Liver (tissue), 9 donors: ENCODE results near the gene GSG1. TPM values are rescaled to one million over a fixed set of nuclear protein-coding genes. Genes with fewer than 3 reads are reported as not detected.

Source experiments
- DNase-seq: peaks from one replicate; pipeline ENCODE4 v3.0.0-alpha.2; 2017; ENCODE audit warnings: low spot score
- H3K27ac ChIP-seq, 2 donors: one replicate each; pipeline ENCODE4 v1.7.0; 2013; ENCODE audit warnings: inconsistent platforms in 2 of 2, low read length in 2 of 2, control low read depth in 1 of 2, low read depth in 1 of 2, mild to moderate bottlenecking in 1 of 2
- H3K27me3 ChIP-seq, 4 donors: one replicate each; pipeline versions ENCODE4 v1.6.1 to v1.7.0; 2013; ENCODE audit warnings: low read length in 3 of 4, inconsistent platforms in 1 of 4, mild to moderate bottlenecking in 1 of 4, moderate library complexity in 1 of 4; ENCODE audit not compliant: control insufficient read depth in 4 of 4, insufficient read depth in 4 of 4
- H3K36me3 ChIP-seq, 4 donors: one replicate each; pipeline versions ENCODE4 v1.6.1 to v1.7.0; 2013; ENCODE audit warnings: low read length in 3 of 4, mild to moderate bottlenecking in 3 of 4, low read depth in 1 of 4, moderate library complexity in 1 of 4; ENCODE audit not compliant: control insufficient read depth in 4 of 4, insufficient read depth in 3 of 4
- H3K4me1 ChIP-seq, 4 donors: one replicate each; pipeline versions ENCODE4 v1.6.1 to v1.7.0; 2013; ENCODE audit warnings: low read length in 3 of 4, mild to moderate bottlenecking in 3 of 4, moderate library complexity in 1 of 4; ENCODE audit not compliant: control insufficient read depth in 4 of 4, insufficient read depth in 4 of 4
- H3K4me3 ChIP-seq, 3 donors: one replicate each; pipeline versions ENCODE4 v1.6.1 to v1.7.0; 2013; ENCODE audit warnings: low read length in 3 of 3, control low read depth in 1 of 3, low read depth in 1 of 3, mild to moderate bottlenecking in 1 of 3
- H3K9ac ChIP-seq, 2 donors: one replicate each; pipeline ENCODE4 v1.7.0; 2013; ENCODE audit warnings: low read length in 2 of 2, mild to moderate bottlenecking in 2 of 2, moderate library complexity in 2 of 2, control low read depth in 1 of 2, low read depth in 1 of 2
- H3K9me3 ChIP-seq, 4 donors: one replicate each; pipeline versions ENCODE4 v1.6.1 to v1.7.0; 2013; ENCODE audit warnings: low read length in 3 of 4; ENCODE audit not compliant: control insufficient read depth in 4 of 4
- ATF3 ChIP-seq: IDR thresholded peaks from 2 replicates; pipeline ENCODE4 v1.6.1; 2016; ENCODE audit warnings: antibody characterized with exemption
- EGR1 ChIP-seq, 2 donors: IDR thresholded peaks; 2 replicates each; pipeline ENCODE4 v1.6.1; 2016 to 2018; ENCODE audit warnings: antibody characterized with exemption in 2 of 2, low read depth in 2 of 2
- FOXA1 ChIP-seq: IDR thresholded peaks from 2 replicates; pipeline ENCODE4 v1.6.1; 2016; ENCODE audit warnings: antibody characterized with exemption
- HNF4A ChIP-seq, 2 donors: conservative IDR thresholded peaks; 2 replicates each; pipeline ENCODE4 v1.6.1; 2016; ENCODE audit warnings: antibody characterized with exemption in 2 of 2, mild to moderate bottlenecking in 2 of 2
- HNF4G ChIP-seq: IDR thresholded peaks from 2 replicates; pipeline ENCODE4 v1.6.1; 2016; ENCODE audit warnings: antibody characterized with exemption
- MAX ChIP-seq: IDR thresholded peaks from 2 replicates; pipeline ENCODE4 v1.6.1; 2016; ENCODE audit warnings: antibody characterized with exemption
- NR2F2 ChIP-seq: IDR thresholded peaks from 2 replicates; pipeline ENCODE4 v1.6.1; 2016; ENCODE audit warnings: antibody characterized with exemption
- REST ChIP-seq: IDR thresholded peaks from 2 replicates; pipeline ENCODE4 v1.6.1; 2016; ENCODE audit warnings: antibody characterized with exemption, mild to moderate bottlenecking
- RXRA ChIP-seq, 2 donors: IDR thresholded peaks; 2 replicates each; pipeline ENCODE4 v1.6.1; 2017 to 2018; ENCODE audit warnings: antibody characterized with exemption in 2 of 2, mild to moderate bottlenecking in 1 of 2
- SP1 ChIP-seq: IDR thresholded peaks from 2 replicates; pipeline ENCODE4 v1.6.1; 2018; ENCODE audit warnings: antibody characterized with exemption, mild to moderate bottlenecking
- TAF1 ChIP-seq: conservative IDR thresholded peaks from 2 replicates; pipeline ENCODE4 v1.6.1; 2016; ENCODE audit warnings: antibody characterized with exemption, mild to moderate bottlenecking
- YY1 ChIP-seq: IDR thresholded peaks from 2 replicates; pipeline ENCODE4 v1.6.1; 2016; ENCODE audit warnings: antibody characterized with exemption, mild to moderate bottlenecking
- ZBTB33 ChIP-seq: IDR thresholded peaks from 2 replicates; pipeline ENCODE4 v1.6.1; 2016; ENCODE audit warnings: antibody characterized with exemption
- WGBS: extraction: QIAGEN DNeasy Blood & Tissue Kit; methylation state at CpG from one replicate; pipeline ENCODE4 v1.1.7; 2013; 5-methylcytosine and 5-hydroxymethylcytosine counted together
- polyA plus RNA-seq, 2 donors: library from polyadenylated mRNA; stranded (reverse) in 1 of 2; unstranded in 1 of 2; fragments of 200-250 nt in 1 of 2; fragments of >200 nt in 1 of 2; fragmentation: Nextera tagmentation in 1 of 2; extraction: Ambion mirVana in 1 of 2; gene quantifications; one replicate each; pipeline versions ENCODE4 v1.2.1 to v1.2.3, GENCODE V29; 2013 to 2015
- total RNA-seq, 2 donors: library from RNA; depleted of rRNA; stranded (reverse); fragments of >200 nt; gene quantifications; one replicate each; pipeline ENCODE4 v1.2.3, GENCODE V29; 2014
- TF ChIP-seq, protein P1 (sequence below): fragments of 150-350 bp; IDR thresholded peaks from 2 replicates; pipeline ENCODE4 v1.5.1; 2017; ENCODE audit warnings: improper control_type of control experiment, low read depth, low read length; ENCODE audit not compliant: missing input control
- donor health status: healthy.
- donor health status: healthy.
- donor health status: healthy.
- donor health status: healthy.
- donor health status: healthy.

The GSG1 gene
- total and polyA plus RNA-seq, 4 donors: not detected

DNA sequence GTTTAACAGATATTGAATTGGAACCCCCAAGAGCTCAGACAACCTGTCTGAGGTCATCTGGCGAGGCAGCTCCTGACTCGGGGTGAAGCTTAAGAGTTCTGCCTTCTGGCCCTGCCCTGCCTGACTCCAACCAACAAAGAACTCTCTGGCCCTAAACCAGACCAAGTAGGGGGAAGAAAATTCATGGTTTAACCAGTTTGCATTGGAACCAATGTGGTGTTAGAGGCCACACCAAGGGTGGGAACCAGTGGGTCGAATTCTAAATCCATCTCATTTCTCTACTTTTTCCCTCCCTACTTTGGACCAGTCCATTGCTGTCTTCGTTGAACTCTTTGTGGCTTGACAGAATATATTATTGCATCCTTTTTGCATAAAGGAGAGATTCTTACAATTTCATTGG, 30.4 kb upstream of the GSG1 start (continued):
- no peak for TF ChIP-seq REST
- TF ChIP-seq TAF1: no peak
- no peak for TF ChIP-seq HNF4G

DNA sequence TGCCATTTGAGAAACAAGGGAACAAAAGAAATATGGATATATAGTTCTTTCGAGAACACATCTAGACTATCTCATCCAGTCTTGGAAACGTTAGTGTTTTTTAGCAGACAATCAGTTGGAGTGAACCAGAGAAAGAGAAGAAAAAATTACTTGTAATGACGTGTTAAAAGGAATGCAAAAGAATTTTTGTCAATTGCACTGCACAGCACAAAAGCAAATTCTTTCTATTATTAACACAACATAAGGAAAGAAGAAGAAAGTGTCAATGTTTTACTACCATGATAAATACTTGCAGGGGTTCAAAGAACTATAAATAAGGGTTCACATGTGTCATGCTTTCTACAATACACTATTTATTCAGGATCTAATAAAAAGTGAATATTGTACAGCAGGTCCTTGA, 27.5 kb upstream of the GSG1 start:
- WGBS: 77% methylated on average over 3 of the region's 3 CpGs
- DNase-seq: no peak
- Histone ChIP-seq H3K36me3 (no peaks in the 10 kb centered on the region), H3K27me3 (no peaks in the 10 kb centered on the region), H3K9me3 (no peaks in the 10 kb centered on the region), H3K27ac (no peak overlapping the region), H3K9ac (no peak overlapping the region), H3K4me1 (no peaks in the 10 kb centered on the region), H3K4me3 (no peak overlapping the region)
- no peak for TF ChIP-seq EGR1 (IDR thresholded peaks at IDR 0.05; ENCODE audit: low read depth in 2 of 2)
- TF ChIP-seq, protein P1, sequence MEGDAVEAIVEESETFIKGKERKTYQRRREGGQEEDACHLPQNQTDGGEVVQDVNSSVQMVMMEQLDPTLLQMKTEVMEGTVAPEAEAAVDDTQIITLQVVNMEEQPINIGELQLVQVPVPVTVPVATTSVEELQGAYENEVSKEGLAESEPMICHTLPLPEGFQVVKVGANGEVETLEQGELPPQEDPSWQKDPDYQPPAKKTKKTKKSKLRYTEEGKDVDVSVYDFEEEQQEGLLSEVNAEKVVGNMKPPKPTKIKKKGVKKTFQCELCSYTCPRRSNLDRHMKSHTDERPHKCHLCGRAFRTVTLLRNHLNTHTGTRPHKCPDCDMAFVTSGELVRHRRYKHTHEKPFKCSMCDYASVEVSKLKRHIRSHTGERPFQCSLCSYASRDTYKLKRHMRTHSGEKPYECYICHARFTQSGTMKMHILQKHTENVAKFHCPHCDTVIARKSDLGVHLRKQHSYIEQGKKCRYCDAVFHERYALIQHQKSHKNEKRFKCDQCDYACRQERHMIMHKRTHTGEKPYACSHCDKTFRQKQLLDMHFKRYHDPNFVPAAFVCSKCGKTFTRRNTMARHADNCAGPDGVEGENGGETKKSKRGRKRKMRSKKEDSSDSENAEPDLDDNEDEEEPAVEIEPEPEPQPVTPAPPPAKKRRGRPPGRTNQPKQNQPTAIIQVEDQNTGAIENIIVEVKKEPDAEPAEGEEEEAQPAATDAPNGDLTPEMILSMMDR: no peak
- TF ChIP-seq SP1: no peak
- no peak for TF ChIP-seq YY1
- TF ChIP-seq ATF3: no peak
- no peak for TF ChIP-seq ZBTB33
- no peak for TF ChIP-seq HNF4A (conservative IDR thresholded peaks at IDR 0.05)
- TF ChIP-seq REST: no peak
- no peak for TF ChIP-seq RXRA (IDR thresholded peaks at IDR 0.05)
- no peak for TF ChIP-seq MAX
- TF ChIP-seq NR2F2: no peak
- TF ChIP-seq FOXA1: no peak
